Activated CD4-positive, alpha-beta T cell treated with anti-CD3 and anti-CD28 coated beads for 48 hours (primary cell): ENCODE results near the gene PIR.
A peak's percentile ranks its signal among the peaks of the same experiment; 100 is the strongest.

ENCODE experiments used
- DNase-seq: peaks from one replicate; pipeline ENCODE4 v3.0.0-alpha.2; 2020

The PIR gene

DNA sequence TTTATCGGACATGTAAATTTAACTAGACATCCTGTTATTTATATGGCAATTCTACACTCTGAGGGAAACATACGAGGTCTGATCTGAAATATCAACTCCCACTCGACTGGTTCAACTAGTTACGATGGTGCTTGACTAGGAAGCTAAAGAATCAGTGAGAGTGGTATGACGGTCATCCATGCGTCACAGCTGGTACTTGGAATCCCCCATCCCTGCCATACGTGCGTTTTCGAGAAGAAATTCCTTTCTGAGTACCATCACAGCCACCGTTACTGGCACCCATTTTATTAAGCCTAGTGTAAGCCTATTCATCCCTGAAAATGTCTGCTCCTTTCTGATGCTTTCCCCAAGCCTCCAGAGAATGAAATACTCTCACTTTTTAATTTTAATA is 157.1 kb downstream of the PIR start:
- DNase-seq, result peak; percentile 50

DNA sequence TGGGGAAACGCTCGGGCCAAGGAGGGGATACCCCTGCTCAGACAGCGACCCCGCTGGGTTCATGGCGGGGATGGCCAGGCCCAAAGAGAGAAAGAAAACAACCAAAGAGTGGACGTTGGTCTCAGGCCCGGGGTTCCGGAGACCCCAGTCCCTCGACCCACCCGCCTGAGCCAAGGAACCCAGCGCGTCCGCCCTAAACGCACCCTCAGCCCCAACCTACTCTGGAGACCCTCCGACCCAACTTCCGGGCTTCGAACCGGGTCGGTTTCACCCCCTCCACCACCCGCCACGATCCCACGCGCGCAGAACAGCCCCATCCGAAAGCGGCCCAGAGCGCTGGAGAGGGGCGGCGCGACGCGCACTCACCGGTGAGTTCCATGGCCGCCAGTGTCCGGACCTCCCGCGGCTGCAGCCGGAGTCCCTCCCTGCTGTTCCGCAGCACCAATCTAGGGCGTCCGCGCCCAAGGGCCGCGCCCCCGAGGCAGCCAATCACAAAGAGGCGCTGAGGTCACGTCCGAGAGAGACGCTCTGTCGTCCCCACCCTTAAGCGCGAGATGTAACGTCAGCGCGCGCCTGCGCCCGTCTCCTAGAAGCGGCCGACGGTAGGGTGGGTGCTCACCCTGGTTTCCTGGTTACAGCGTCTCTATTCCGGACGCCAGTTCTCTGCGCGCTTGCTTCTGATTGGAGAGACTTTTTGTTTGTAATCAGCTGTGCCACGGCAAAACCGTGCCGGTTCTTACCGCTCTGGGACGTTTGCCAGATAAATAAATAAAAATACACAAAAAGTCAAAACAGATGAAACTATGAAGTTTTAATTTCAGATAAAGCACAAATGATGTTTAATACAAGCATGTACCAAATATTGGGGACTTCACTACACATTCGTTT is 157.8 kb downstream of the PIR start, which contains the start of gene PIGA:
Gene PIGA (minus strand): TSS at position 389 of the 888 bp plus-strand sequence. CDS start 3,593 bp downstream, outside the sequence.
- peak; percentile 92 for DNase-seq
